Activated gamma-delta T cell treated with anti-CD3 and anti-CD28 coated beads, Interleukin-2, amount 50 U/mL, for 16 hours (primary cell): Measurements from ENCODE around the gene LRFN2.
A peak's percentile ranks its signal among the peaks of the same experiment; 100 is the strongest.

Source experiments
- DNase-seq: peaks from one replicate; pipeline ENCODE4 v3.0.0-alpha.2; 2020; ENCODE audit warnings: low read depth

The LRFN2 gene

GRCh38 chr6:40587240-40588069, at the start of gene LRFN2:
Gene LRFN2 (minus strand): TSS chr6:40587364.
- peak; percentile 45 for DNase-seq

DNA sequence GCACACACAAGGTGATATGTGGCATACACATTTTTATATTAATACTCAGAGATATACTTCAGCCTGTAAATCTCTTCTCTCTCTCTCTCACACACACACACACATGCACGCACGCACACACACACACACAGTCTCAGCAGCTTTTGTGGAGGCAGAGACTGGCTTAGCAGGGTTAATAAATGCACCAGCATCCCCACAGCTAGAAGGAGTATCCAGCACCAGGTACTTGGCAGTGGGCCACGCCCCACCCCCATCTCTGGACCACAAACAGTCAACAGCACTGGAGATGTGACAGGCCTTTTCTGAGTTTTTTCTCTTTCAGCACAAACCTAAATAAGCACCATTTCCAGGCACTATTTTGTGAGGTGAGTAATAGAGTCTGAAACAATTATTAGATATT, 47.3 kb upstream of the LRFN2 start:
- no peak for DNase-seq

GRCh38 chr6:40631744-40632143, 44.6 kb upstream of the LRFN2 start:
- no peak for DNase-seq

DNA sequence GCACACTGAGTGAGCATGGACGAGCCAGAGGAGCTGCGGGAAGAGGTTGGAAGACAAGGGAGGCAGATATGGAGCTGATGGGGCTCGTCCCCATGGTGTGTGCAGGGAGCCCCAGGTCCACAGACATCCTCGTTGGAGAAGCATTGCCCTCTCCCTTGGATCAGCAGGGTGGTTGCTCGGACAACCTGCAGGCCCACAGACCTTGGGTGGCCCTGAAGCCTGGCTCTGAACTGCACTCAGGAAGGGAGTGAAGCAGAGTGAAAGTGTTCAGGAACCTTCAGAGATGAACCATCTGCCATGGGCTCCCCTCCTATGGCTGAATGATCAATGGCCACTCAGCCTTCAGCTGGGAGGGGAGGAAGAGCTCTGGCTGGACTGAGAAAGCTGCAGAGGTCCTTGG, 43.3 kb upstream of the LRFN2 start:
- no peak for DNase-seq

DNA sequence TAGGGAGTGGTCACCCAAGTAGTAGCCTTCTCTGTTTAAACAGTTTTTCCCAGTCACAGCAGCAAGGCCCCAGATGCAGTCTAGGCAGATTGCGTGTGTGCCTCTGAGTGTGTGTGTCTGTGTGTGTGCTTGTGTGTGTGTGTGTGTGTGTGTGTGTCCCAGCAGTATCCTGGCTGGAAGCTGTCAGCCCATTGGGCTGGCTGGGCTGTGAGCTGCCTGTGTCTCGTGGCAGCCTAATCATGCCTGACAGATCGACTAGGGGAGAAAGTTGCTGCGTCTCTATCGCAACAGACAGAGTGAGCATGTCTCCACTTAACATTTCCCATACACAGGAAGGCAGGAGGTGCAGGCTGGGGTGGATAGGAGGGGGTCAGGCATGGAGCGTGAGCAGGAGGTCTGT, 42.9 kb upstream of the LRFN2 start:
- DNase-seq: no peak

DNA sequence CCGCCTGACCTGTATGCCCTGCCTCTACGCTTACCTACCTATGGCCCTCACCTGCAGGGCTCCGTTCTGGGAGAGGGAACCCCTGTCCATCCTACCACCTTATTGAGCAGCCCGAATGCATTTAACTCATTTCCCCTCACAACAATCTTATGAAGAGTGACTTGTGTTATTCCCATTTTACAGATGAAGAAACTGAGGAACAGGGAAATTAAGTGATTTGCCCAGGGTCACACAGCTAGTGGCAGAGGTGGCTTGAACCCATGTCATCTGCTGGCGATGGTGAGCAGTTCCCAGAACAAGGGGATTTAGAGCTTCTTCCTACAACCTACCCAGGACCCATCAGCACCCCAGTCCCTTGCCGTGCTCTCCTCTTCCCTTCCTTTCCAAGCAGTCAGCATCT, 42.3 kb upstream of the LRFN2 start:
- no peak for DNase-seq

DNA sequence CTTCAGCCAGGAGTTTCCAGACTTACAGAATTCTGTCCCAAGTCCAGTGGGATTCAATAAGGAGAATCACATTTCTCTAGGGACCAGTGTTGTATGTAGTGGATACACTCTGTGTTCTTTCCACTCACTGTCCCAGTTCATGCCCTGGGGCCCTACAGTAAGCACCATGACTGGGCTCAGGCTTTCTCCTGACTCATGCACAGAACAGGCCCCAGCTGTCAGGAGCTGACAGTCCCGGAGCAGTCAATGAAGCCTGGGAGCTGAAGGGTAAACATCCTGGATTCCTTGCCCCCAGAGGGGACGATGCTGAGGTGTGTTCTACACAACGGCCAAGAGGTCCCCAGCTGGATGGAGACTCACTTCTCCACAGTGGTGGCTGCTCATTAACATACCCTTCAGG, 40.2 kb upstream of the LRFN2 start:
- DNase-seq: no peak

DNA sequence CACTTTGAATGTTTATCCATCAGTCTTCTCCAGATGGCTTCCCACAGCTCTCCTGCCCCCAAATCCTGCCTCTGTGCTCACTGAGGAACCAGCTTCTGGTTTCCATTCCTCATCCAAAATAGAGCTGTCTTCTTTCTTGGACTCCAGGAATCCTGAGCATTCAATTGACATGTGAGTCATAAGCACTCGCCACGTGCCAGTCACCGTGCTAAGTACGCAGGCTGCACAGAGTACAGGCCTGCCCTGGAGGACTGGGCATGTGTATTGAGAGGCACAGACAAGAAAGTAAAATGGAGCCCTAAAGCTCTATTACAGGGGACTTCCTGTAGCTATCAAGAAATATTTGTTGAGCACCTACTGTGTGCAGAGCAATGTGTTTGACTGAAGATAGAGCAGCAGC, 39.7 kb upstream of the LRFN2 start:
- no peak for DNase-seq

GRCh38 chr6:40623932-40624331, 36.8 kb upstream of the LRFN2 start:
- no peak for DNase-seq

DNA sequence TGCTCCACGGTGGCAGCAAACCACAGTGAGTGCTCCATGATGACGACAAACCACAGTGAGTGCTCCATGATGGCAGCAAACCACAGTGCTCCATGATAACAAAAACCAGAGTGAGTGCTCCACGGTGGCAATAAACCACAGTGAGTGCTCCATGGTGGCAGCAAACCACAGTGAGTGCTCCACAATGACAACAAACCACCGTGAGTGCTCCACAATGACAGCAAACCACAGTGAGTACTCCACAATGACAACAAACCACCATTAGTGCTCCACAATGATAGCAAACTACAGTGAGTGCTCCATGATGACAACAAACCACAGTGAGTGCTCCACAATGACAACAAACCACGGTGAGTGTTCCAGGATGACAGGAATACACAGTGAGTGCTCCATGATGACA, 36.0 kb upstream of the LRFN2 start:
- DNase-seq: no peak

DNA sequence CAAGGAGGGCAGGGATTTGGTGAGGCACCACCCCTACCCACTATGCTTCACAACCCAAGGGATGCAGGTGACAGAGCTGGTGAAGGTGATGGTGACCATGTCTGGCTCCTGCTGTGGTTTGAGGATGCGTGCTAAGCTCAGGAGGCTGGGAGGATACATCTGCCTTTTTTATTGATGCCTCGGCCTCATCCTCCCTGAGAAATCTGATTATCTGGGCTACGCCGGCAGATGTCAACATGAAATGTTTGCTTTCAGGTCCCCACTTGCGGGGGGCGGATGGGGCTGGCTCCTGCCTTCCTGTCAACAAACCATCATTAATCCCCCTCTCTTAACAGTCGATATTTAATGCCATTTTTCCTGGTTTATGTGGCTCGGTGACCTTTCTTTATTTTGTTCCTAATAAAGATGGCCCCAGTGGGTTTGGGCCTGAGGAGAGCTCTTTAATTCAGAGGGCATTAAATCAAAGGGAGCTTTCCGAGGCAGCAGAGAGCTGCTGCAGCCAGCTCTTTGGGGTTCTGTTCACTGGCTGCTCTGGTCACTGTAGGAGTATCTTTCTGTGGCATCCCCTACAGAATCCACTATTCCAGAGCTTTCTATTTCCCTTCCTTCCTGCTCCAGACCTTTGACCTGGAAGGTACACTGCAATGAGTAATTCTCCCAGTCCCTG, 33.5 kb upstream of the LRFN2 start:
- DNase-seq: no peak

GRCh38 chr6:40614671-40615070, 27.5 kb upstream of the LRFN2 start:
- no peak for DNase-seq

GRCh38 chr6:40611912-40612311, 24.7 kb upstream of the LRFN2 start:
- no peak for DNase-seq

- no peak for DNase-seq
Observed at GRCh38 chr6:40611434-40611833, 24.3 kb upstream of the LRFN2 start.

DNA sequence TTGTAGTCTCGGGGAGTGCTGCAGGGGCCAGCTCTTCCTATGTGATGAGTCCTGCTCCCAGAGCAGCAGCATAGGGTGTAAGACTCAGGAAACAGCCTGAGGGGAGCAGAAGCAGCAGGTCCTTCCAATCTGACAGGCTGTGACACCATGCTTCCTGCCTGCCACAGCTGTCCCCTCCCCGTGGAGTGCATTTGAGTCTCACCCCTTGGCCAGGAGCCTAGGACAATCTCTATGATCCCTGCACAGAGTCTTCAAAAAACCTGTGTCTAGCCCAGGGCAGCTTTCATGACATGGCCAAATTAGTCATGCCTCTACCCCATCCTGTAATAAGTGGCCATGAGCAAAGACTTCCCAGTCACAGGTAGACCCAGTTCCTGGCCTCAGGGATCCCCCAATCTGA, 23.1 kb upstream of the LRFN2 start:
- no peak for DNase-seq

DNA sequence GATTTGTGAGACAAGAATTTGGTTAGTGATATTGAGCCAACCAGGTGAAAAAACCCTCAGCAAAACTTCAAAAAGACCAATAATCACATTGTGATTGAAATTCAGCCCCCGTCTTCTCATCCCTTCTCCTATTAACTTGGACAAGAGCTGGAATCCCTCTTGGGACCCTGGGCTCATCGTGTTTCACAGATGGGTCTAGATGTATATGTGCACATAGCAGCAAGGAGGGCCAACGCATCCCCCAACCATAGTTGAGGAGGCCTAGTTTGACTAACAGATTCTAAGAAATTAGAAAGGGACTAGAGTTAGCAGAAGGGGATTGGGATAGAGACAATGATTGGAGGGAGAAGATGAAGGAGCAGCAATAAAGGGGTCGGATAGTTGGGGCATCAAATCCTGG, 19.8 kb upstream of the LRFN2 start:
- no peak for DNase-seq

GRCh38 chr6:40606526-40606925, 19.4 kb upstream of the LRFN2 start:
- no peak for DNase-seq

- no peak for DNase-seq
Observed at GRCh38 chr6:40604082-40604481, 16.9 kb upstream of the LRFN2 start.

GRCh38 chr6:40599555-40599954, 12.4 kb upstream of the LRFN2 start:
- no peak for DNase-seq

DNA sequence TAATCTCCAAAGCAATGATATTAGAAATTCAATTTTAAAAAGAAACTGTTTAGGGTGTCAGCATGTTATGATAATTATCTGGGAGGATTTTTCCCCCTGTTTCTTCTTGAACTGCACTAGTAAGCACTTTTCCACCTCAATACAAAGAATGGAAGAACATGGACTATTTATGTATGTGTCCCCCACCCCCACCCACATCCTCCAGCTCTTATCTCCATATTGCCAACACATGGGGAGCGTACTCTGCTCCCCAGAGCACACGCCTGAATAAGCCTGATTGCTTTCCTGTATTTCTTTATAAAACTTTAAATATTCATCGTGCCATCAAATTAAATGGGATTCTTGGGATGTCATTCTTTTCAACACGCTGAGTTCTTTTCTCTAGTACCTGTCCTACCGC, 11.4 kb upstream of the LRFN2 start:
- DNase-seq: no peak

GRCh38 chr6:40597301-40597700, 10.1 kb upstream of the LRFN2 start:
- no peak for DNase-seq

GRCh38 chr6:40588480-40588879, 1.3 kb upstream of the LRFN2 start:
- DNase-seq: no peak

- DNase-seq: no peak
Observed at GRCh38 chr6:40588070-40588384, 863 bp upstream of the LRFN2 start.
